ENCODE data around the gene AADACL4. TPM values are rescaled to one million over a fixed set of nuclear protein-coding genes. Genes with fewer than 3 reads are reported as not detected.

Gene AADACL4
- total and polyA plus RNA-seq, 9 of the 15 experiments (the other 6 are each of a cell fraction or from before 2014, with no cell fraction given): not detected

- TF ChIP-seq ZBTB34 (CRISPR knock-in tag; IDR thresholded peaks at IDR 0.05) (no peak), FOXJ2 (tag; IDR thresholded peaks at IDR 0.05) (no peak), PHB (CRISPR knock-in tag; IDR thresholded peaks at IDR 0.05) (0 out of 2 replicates have a peak, but pooled peaks have one; percentile 66), TCF15 (CRISPR knock-in tag; IDR thresholded peaks at IDR 0.05) (no peak), THRAP3 (IDR thresholded peaks at IDR 0.05; ENCODE audit: borderline replicate concordance) (no peak), ZNF282 (CRISPR knock-in tag; IDR thresholded peaks at IDR 0.05) (0 out of 2 replicates have a peak, but pooled peaks have one; percentile 61), AFF1 (IDR thresholded peaks at IDR 0.05; ENCODE audit: low read depth in 1 of 2, partially characterized antibody in 2 of 2) (peak in 1 of 2 experiments; percentile 19), ZBTB26 (CRISPR knock-in tag; IDR thresholded peaks at IDR 0.05) (no peak), ZFP36 (IDR thresholded peaks at IDR 0.05; ENCODE audit: low read depth, low read length, partially characterized antibody) (peak; percentile 1), ZNF584 (CRISPR knock-in tag; IDR thresholded peaks at IDR 0.05; ENCODE audit: low read depth) (no peak), STAT6 (CRISPR knock-in tag; IDR thresholded peaks at IDR 0.05) (no peak), ZNF778 (CRISPR knock-in tag; IDR thresholded peaks at IDR 0.05) (no peak), HIVEP1 (CRISPR knock-in tag; IDR thresholded peaks at IDR 0.05) (no peak), ZNF3 (CRISPR knock-in tag; IDR thresholded peaks at IDR 0.05) (no peak), NFRKB (IDR thresholded peaks at IDR 0.05; ENCODE audit: low read depth) (0 out of 2 replicates have a peak, but pooled peaks have one; percentile 54), U2AF2 (optimal IDR thresholded peaks at IDR 0.05; ENCODE audit: low read depth, low read length) (no peak)
Measured at GRCh38 chr1:12617901-12618660, 25.8 kb upstream of the AADACL4 start, which contains the start of gene DHRS3 (continued).

All from K562 (cell line).